ENCODE data around the gene MAL. TPM values are rescaled to one million over a fixed set of nuclear protein-coding genes. Genes with fewer than 3 reads are reported as not detected.

The MAL gene
- total and polyA plus RNA-seq, 2 of the 8 experiments (the other 6 are each of a cell fraction or from before 2014, with no cell fraction given) = not detected

- no peak overlapping the region for H2AFZ ChIP-seq (ENCODE audit: low read length)
- H4K8ac ChIP-seq (ENCODE audit: extremely low read depth, insufficient read depth, low read length) = no peak overlapping the region; the same call in 1 of the 2 replicates
- H3K9me3 ChIP-seq (ENCODE audit: insufficient read depth in 2 of 2, low read depth in 1 of 2, low read length in 1 of 2) = peaks cover 78 to 94% of the 10 kb centered on the region in 2 experiments
- H3K4ac ChIP-seq (replicated peaks; ENCODE audit: insufficient read length, low read depth, low read length) = no peak overlapping the region
- WGBS, 2 experiments (ENCODE audit: extremely low coverage in 1 of 2, insufficient coverage in 1 of 2, insufficient read length in 1 of 2, insufficient replicate concordance in 2 of 2, low coverage in 1 of 2, low lambda C conversion rate in 2 of 2, missing lambda C conversion rate in 1 of 2) = 63% methylated on average over 3 of the region's 5 CpGs; no CpG with 5 or more reads in 1 of the 2 experiments
- H3K4me2 ChIP-seq (ENCODE audit: insufficient read depth in 1 of 2, low read depth in 2 of 2, low read length in 2 of 2) = no peak overlapping the region
- no peak overlapping the region for H3K14ac ChIP-seq (ENCODE audit: insufficient read length)
- no peaks in the 10 kb centered on the region for H3K23me2 ChIP-seq (ENCODE audit: low read depth, low read length)
- H3K79me1 ChIP-seq (ENCODE audit: low read depth, low read length) = no peaks in the 10 kb centered on the region
- H4K20me1 ChIP-seq (replicated peaks in 1 of 2; ENCODE audit: control insufficient read depth in 1 of 2, insufficient read depth in 2 of 2, low read length in 2 of 2) = no peaks in the 10 kb centered on the region
- ChIA-PET CTCF (ENCODE audit: partially characterized antibody) (no interaction called here), POLR2A (ENCODE audit: partially characterized antibody) (no interaction called here)
- no peaks in the 10 kb centered on the region for H3K36me3 ChIP-seq (ENCODE audit: control insufficient read depth in 2 of 4, insufficient read depth in 4 of 4, low read length in 3 of 4)
- DNase-seq (ENCODE audit: low read depth in 1 of 2, low spot score in 2 of 2) = no peak
- no peak overlapping the region for H2BK15ac ChIP-seq (ENCODE audit: low read length)
- H2AK5ac ChIP-seq (ENCODE audit: low read depth, low read length) = no peak overlapping the region
- H3K4me3 ChIP-seq (ENCODE audit: extremely low read depth in 1 of 4, insufficient read depth in 2 of 4, low read depth in 3 of 4, low read length in 4 of 4) = no peak overlapping the region
- H4K5ac ChIP-seq (ENCODE audit: insufficient read length, low read depth, low read length) = no peak overlapping the region
- no peak overlapping the region for H3K18ac ChIP-seq (ENCODE audit: extremely low read depth, low read length)
- no peak overlapping the region for H3K56ac ChIP-seq (replicated peaks; ENCODE audit: insufficient read length, low read depth, low read length)
- H4K91ac ChIP-seq (replicated peaks; ENCODE audit: insufficient read length, low read length) = no peak overlapping the region
- no peak overlapping the region for H3K23ac ChIP-seq (ENCODE audit: insufficient read length)
- H3K79me2 ChIP-seq (ENCODE audit: control insufficient read depth in 1 of 2, insufficient read depth in 2 of 2, low read length in 2 of 2) = no peaks in the 10 kb centered on the region
- no peak overlapping the region for H2BK20ac ChIP-seq (ENCODE audit: low read length)
- H2BK5ac ChIP-seq (ENCODE audit: low read depth, low read length) = no peak overlapping the region
- no peaks in the 10 kb centered on the region; a peak in 1 of 7 replicates for H3K4me1 ChIP-seq (replicated peaks in 1 of 4; ENCODE audit: control insufficient read depth in 3 of 4, insufficient read depth in 4 of 4, low read length in 3 of 4)
- no peak for FAIRE-seq
- H3K27ac ChIP-seq (ENCODE audit: low read depth, low read length) = no peak overlapping the region
- peaks cover 0 to 2% (median 0%) of the 10 kb centered on the region in 4 experiments; a peak in 1 of 7 replicates for H3K27me3 ChIP-seq (replicated peaks in 1 of 4; ENCODE audit: control insufficient read depth in 3 of 4, extremely low read depth in 1 of 4, insufficient read depth in 3 of 4, low read length in 3 of 4)
- H2BK120ac ChIP-seq (replicated peaks; ENCODE audit: low read depth, low read length) = no peak overlapping the region
- H3K9ac ChIP-seq (replicated peaks in 1 of 4; ENCODE audit: extremely low read depth in 1 of 4, low read depth in 3 of 4, low read length in 3 of 4) = no peak overlapping the region
- no peak overlapping the region for H2BK12ac ChIP-seq (ENCODE audit: low read depth, low read length)
- no peak for TF ChIP-seq CHD2 (IDR thresholded peaks at IDR 0.05; ENCODE audit: low read length)
Measured at GRCh38 chr2:95001051-95001562, 24.4 kb upstream of the MAL start.

All from H1 (cell line).